ENCODE data around the gene NOTCH3. TPM values are rescaled to one million over a fixed set of nuclear protein-coding genes. Genes with fewer than 3 reads are reported as not detected.

The NOTCH3 gene
- total and polyA plus RNA-seq, 2 of the 8 experiments (the other 6 are each of a cell fraction or from before 2014, with no cell fraction given), result 37.5 to 107 TPM

GRCh38 chr19:15118248-15118647 lies 82.5 kb downstream of the NOTCH3 start:
- Histone ChIP-seq H2BK120ac (replicated peaks; ENCODE audit: low read depth, low read length) (no peak overlapping the region), H2BK5ac (ENCODE audit: low read depth, low read length) (no peak overlapping the region), H2AFZ (ENCODE audit: low read length) (no peak overlapping the region), H4K8ac (ENCODE audit: extremely low read depth, insufficient read depth, low read length) (no peak overlapping the region), H3K14ac (ENCODE audit: insufficient read length) (no peak overlapping the region), H3K23ac (ENCODE audit: insufficient read length) (no peak overlapping the region), H3K36me3 (ENCODE audit: control insufficient read depth in 2 of 4, insufficient read depth in 4 of 4, low read length in 3 of 4) (peaks cover 23 to 62% (median 48%) of the 10 kb centered on the region in 4 experiments), H3K27me3 (replicated peaks in 1 of 4; ENCODE audit: control insufficient read depth in 3 of 4, extremely low read depth in 1 of 4, insufficient read depth in 3 of 4, low read length in 3 of 4) (no peaks in the 10 kb centered on the region), H3K9me3 (ENCODE audit: insufficient read depth in 2 of 2, low read depth in 1 of 2, low read length in 1 of 2) (peaks cover 4 to 7% of the 10 kb centered on the region in 2 experiments; a peak in 1 of 4 replicates), H3K18ac (ENCODE audit: extremely low read depth, low read length) (no peak overlapping the region), H3K4me3 (ENCODE audit: extremely low read depth in 1 of 4, insufficient read depth in 2 of 4, low read depth in 3 of 4, low read length in 4 of 4) (no peak overlapping the region), H4K5ac (ENCODE audit: insufficient read length, low read depth, low read length) (no peak overlapping the region), H3K27ac (ENCODE audit: low read depth, low read length) (no peak overlapping the region), H3K9ac (replicated peaks in 1 of 4; ENCODE audit: extremely low read depth in 1 of 4, low read depth in 3 of 4, low read length in 3 of 4) (no peak overlapping the region), H3K4me1 (replicated peaks in 1 of 4; ENCODE audit: control insufficient read depth in 3 of 4, insufficient read depth in 4 of 4, low read length in 3 of 4) (no peaks in the 10 kb centered on the region), H3K4me2 (ENCODE audit: insufficient read depth in 1 of 2, low read depth in 2 of 2, low read length in 2 of 2) (no peak overlapping the region), H3K56ac (replicated peaks; ENCODE audit: insufficient read length, low read depth, low read length) (no peak overlapping the region), H3K79me2 (ENCODE audit: control insufficient read depth in 1 of 2, insufficient read depth in 2 of 2, low read length in 2 of 2) (peaks cover 0 to 2% of the 10 kb centered on the region in 2 experiments; a peak in 1 of 4 replicates), H2AK5ac (ENCODE audit: low read depth, low read length) (no peak overlapping the region), H2BK12ac (ENCODE audit: low read depth, low read length) (no peak overlapping the region), H3K23me2 (ENCODE audit: low read depth, low read length) (no peaks in the 10 kb centered on the region), H4K20me1 (replicated peaks in 1 of 2; ENCODE audit: control insufficient read depth in 1 of 2, insufficient read depth in 2 of 2, low read length in 2 of 2) (peaks cover 5 to 9% of the 10 kb centered on the region in 2 experiments), H3K4ac (replicated peaks; ENCODE audit: insufficient read length, low read depth, low read length) (no peak overlapping the region), H2BK20ac (ENCODE audit: low read length) (no peak overlapping the region), H4K91ac (replicated peaks; ENCODE audit: insufficient read length, low read length) (no peak overlapping the region), H3K79me1 (ENCODE audit: low read depth, low read length) (peaks cover 5% of the 10 kb centered on the region), H2BK15ac (ENCODE audit: low read length) (no peak overlapping the region)
- no peak for TF ChIP-seq TCF12 (IDR thresholded peaks at IDR 0.05; ENCODE audit: low read depth, low read length)
- CTCF ChIA-PET (ENCODE audit: partially characterized antibody), result interaction anchor here (0.7 to 4.3 kb wide), 2 partner anchors 13 to 17 kb away, joined by 3 to 28 read pairs; no protein-coding TSS in a partner anchor
- no peak for FAIRE-seq
- WGBS, 2 experiments (ENCODE audit: extremely low coverage in 1 of 2, insufficient coverage in 1 of 2, insufficient read length in 1 of 2, insufficient replicate concordance in 2 of 2, low coverage in 1 of 2, low lambda C conversion rate in 2 of 2, missing lambda C conversion rate in 1 of 2), result 83% methylated on average over 1 of the region's 2 CpGs; no CpG with 5 or more reads in 1 of the 2 experiments
- POLR2A ChIA-PET (ENCODE audit: partially characterized antibody), result interaction anchor here (1.1 to 6.8 kb wide), 2 partner anchors 11 to 70 kb away, joined by 3 to 52 read pairs; partner anchors contain the start of gene SYDE1
- DNase-seq (ENCODE audit: low read depth in 1 of 2, low spot score in 2 of 2), result no peak

Measured in H1 (cell line).